Kidney epithelial cell (primary cell): ENCODE data around the gene PI16. TPM values are rescaled to one million over a fixed set of nuclear protein-coding genes. Genes with fewer than 3 reads are reported as not detected.

Experiments
- DNase-seq: peaks from one replicate; pipeline ENCODE4 v3.0.0-alpha.2; 2010; ENCODE audit warnings: low read depth
- H3K27me3 ChIP-seq: 2 replicates; pipeline ENCODE4 v1.6.0; 2011; ENCODE audit warnings: low read length; ENCODE audit not compliant: control insufficient read depth, insufficient read depth
- H3K36me3 ChIP-seq: 2 replicates; pipeline ENCODE4 v1.5.1; 2011; ENCODE audit warnings: low read length; ENCODE audit not compliant: control insufficient read depth, insufficient read depth
- H3K4me3 ChIP-seq: 2 replicates; pipeline ENCODE4 v1.5.1; 2011; ENCODE audit warnings: low read depth, mild to moderate bottlenecking, control low read depth, low read length
- total RNA-seq: library from RNA; depleted of rRNA; stranded (reverse); fragments of >200 nt; gene quantifications from 2 replicates; pipeline ENCODE4 v1.2.3, GENCODE V29; 2015
- TF ChIP-seq, protein P1 (sequence below): IDR thresholded peaks from 2 replicates; pipeline ENCODE4 v1.5.1; 2011; ENCODE audit warnings: mild to moderate bottlenecking, moderate library complexity, low read length, control low read depth, inconsistent platforms; ENCODE audit not compliant: insufficient read depth, poor library complexity, severe bottlenecking

PI16 gene
- total RNA-seq, 1 donor from 2014 or later = not detected

DNA sequence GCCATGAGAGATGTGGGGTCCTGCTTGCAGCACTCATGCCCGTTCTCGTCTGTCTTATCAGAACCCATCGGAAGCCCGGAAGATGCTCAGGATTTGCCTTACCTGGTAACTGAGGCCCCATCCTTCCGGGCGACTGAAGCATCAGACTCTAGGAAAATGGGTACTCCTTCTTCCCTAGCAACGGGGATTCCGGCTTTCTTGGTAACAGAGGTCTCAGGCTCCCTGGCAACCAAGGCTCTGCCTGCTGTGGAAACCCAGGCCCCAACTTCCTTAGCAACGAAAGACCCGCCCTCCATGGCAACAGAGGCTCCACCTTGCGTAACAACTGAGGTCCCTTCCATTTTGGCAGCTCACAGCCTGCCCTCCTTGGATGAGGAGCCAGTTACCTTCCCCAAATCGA is 8.3 kb downstream of the PI16 start:
- Histone ChIP-seq H3K36me3 (no peaks in the 10 kb centered on the region), H3K4me3 (no peak overlapping the region), H3K27me3 (peaks cover 3% of the 10 kb centered on the region)
- no peak for DNase-seq
- TF ChIP-seq, protein P1, sequence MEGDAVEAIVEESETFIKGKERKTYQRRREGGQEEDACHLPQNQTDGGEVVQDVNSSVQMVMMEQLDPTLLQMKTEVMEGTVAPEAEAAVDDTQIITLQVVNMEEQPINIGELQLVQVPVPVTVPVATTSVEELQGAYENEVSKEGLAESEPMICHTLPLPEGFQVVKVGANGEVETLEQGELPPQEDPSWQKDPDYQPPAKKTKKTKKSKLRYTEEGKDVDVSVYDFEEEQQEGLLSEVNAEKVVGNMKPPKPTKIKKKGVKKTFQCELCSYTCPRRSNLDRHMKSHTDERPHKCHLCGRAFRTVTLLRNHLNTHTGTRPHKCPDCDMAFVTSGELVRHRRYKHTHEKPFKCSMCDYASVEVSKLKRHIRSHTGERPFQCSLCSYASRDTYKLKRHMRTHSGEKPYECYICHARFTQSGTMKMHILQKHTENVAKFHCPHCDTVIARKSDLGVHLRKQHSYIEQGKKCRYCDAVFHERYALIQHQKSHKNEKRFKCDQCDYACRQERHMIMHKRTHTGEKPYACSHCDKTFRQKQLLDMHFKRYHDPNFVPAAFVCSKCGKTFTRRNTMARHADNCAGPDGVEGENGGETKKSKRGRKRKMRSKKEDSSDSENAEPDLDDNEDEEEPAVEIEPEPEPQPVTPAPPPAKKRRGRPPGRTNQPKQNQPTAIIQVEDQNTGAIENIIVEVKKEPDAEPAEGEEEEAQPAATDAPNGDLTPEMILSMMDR = no peak

DNA sequence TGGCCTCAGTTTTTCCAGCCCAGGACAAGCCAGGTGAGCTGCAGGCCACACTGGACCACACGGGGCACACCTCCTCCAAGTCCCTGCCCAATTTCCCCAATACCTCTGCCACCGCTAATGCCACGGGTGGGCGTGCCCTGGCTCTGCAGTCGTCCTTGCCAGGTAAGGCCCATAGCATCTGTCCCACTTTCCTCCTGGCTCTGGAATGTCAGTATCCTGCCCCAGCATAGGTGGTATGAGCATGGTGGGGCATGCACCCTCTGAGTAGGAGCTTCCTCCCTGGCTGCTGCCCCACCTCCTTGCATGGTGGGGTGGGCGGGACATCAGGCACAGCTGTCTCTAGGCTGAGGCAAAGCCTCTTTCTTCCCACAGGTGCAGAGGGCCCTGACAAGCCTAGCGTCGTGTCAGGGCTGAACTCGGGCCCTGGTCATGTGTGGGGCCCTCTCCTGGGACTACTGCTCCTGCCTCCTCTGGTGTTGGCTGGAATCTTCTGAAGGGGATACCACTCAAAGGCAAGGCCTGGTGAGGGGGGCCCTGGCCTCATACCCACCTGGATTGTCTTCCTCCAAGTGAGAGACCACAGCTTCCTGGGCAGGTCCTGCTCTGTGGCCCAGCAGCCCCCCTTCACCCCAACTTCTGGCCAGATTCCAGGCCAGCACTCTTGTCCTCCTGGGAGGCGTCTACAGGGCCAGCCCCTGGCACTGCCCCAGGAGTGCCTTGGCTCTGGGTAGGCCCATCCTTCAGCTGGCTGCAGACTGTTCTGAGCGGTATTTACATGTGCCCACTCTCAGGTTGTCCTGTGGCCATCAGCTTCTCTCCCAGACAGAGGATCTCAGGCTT is 9.1 kb downstream of the PI16 start:
- Histone ChIP-seq H3K36me3 (no peaks in the 10 kb centered on the region), H3K27me3 (peaks cover 3% of the 10 kb centered on the region), H3K4me3 (no peak overlapping the region)
- DNase-seq = no peak
- TF ChIP-seq, protein P1 = no peak

- Histone ChIP-seq H3K27me3 (peaks cover 3% of the 10 kb centered on the region), H3K4me3 (no peak overlapping the region), H3K36me3 (no peaks in the 10 kb centered on the region)
- no peak for DNase-seq
- TF ChIP-seq, protein P1 = no peak
These were observed 9.8 kb downstream of the PI16 start for GRCh38 chr6:36964349-36964748.

- TF ChIP-seq, protein P1 = no peak
- H3K36me3 ChIP-seq = no peaks in the 10 kb centered on the region
- H3K27me3 ChIP-seq = peaks cover 3% of the 10 kb centered on the region
- DNase-seq = no peak
- H3K4me3 ChIP-seq = no peak overlapping the region
These were observed 10.4 kb downstream of the PI16 start for GRCh38 chr6:36964908-36965307.

DNA sequence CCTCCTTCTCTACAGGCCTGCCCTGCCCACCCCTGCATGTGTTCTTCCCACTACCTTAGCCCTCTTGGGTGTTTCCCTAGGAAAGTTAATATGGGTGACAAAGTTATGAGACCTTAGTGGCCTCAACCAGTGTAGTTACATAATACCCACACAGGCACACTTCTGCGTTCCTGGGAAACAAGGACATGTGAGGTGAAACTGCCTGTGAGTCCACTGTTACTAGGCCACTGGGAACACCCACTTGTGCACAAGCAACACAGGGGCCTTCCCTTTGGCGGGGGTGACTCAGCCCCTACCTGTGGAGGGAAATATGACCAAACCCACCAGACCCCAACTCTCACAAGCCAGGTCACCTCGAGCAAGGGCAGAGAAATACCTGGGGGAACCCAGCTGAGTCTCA is 12.8 kb downstream of the PI16 start:
- TF ChIP-seq, protein P1 = no peak
- DNase-seq = no peak
- Histone ChIP-seq H3K36me3 (peaks cover 2% of the 10 kb centered on the region), H3K27me3 (no peaks in the 10 kb centered on the region), H3K4me3 (no peak overlapping the region)

DNA sequence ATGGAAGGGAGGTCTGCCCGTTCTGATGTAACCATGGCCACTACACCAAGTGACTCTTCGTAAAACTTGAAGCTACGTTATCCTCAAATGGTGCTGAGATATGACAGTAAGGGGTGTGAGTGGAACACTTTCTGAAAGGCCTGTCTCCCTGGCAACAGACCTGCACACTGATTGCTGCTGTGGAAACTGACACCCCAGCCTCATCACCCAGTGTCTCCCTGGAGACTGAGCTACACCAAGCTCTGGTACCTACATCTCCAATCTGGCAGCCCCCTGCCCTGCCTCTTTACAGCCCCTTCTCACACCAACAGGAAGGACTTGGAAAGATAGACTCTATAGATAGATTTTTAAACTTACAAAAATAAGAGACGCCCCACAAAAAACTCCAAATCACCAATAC is 13.2 kb downstream of the PI16 start:
- H3K36me3 ChIP-seq = peaks cover 2% of the 10 kb centered on the region
- no peaks in the 10 kb centered on the region for H3K27me3 ChIP-seq
- no peak for DNase-seq
- TF ChIP-seq, protein P1 = no peak
- H3K4me3 ChIP-seq = no peak overlapping the region
